Fibroblast of skin of right biceps (primary cell): ENCODE data around the gene MCMBP.
"Not testable (repeated sequence)": the region's sequence is repeated elsewhere in the genome, so short reads cannot be mapped to it uniquely, and the experiment has no call there.

Source experiments
- DNase-seq: peaks from one replicate; pipeline ENCODE4 v3.0.0-alpha.2; 2013

MCMBP gene

DNA sequence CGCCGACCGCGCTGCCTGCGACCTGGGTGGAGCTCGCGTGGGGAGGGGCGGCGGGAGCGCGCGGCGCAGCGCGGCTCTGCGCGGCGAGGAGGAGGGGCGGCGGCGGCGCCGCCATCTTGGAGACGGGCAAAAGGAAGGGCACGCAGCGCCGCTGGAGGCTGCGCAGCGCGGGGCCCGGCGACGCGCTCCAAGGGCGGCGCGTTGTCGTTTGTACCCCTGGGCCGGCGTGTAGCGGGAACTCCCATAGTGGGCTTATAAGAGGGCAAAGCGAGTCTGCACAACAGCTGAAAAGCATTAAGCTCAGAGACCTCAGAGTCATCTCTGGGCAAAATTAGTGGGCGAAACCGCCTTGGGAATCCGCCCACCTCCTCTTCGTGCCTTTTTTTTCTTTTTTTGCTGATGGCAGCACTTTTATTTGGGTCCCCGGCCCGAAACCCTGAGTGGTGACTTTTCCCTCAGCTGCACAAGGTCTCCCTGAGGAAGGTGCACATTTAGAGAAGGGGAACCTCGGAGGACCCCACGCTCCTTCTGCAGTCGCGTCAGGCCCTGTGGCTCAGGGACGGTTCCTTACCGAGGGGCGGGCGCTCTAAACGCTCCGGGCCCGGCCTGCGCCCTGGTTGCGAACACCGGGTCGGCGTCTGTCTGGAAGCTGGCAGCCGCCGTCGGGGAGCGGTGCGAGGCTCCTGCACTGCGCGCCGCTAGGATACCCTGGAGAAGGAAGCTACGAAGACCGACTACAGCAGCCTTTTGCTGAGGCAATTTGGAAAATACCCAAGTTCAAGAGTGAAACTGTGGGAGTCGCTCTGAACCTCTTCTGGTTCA, 428 bp upstream of the MCMBP start:
- DNase-seq = peak; percentile 90

DNA sequence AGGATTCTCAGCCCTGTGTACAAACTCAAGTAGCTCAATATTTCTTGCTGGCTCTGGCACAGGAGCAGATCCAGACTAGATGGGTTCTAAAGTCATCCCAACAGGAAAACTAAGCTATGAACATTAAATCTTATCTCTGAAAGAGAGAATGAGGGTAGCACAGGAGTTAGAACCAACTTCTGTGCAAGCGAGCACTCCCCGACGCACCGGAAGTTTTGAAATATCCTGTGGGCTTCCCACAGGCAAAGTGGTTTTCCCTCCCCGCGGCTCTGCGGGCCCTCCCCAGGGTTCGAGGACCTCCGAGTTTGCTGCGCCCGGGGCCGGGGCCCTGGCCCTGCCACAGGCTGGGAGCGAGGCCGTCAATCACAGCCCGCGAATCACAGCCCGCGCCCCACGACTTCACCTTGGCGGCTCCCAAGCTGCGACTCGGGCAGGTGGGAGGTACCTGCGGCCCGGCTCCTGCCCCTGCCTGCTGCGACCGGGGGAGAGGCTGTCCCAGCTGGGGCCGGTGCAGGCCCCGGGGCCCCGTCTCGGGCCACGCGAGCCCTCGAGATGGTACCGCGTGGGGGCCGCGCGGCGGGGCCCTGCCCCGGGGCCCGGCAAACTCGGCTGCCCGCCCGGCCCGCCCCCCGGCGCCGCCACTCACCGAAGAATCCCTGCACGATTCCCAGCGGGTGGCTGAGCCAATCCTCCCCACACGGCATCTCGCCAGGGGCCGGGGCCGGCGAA, 598 bp downstream of the MCMBP start:
- DNase-seq = peak; percentile 26

DNA sequence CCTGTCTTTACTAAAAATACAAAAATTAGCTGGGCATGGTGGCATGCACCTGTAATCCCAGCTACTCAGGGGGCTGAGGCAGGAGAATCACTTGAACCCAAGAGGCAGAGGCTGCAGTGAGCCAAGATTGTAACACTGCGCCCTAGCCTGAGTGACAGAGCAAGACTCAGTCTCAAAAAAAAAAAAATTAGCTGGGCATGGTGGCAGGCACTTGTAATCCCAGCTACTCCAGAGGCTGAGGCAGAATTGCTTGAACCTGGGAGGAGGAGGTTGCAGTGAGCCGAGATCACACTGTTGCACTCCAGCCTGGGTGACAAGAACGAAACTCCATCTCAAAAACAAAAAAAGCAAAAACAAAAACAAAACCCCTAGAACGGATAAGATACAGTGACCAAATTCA, 3.2 kb downstream of the MCMBP start:
- DNase-seq = not testable (repeated sequence)

DNA sequence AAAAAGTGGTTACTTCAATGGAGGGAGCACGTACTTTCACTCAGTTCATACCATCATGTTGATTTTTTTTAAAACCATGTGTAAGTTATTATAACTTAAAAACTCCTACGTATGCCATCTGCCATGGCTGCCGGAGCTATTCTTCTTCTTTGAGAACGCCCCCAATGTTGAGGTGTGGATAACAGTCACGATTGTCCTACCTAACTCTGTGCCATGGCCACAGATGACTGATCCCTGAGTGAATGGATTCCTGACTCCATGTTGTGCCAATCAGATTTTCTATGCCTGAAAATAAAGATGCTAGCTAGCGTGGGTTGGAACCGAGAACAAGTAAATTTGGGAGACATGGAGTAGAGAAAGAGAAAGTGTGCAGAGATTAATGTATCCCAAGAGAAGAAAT, 5.3 kb downstream of the MCMBP start:
- no peak for DNase-seq

DNA sequence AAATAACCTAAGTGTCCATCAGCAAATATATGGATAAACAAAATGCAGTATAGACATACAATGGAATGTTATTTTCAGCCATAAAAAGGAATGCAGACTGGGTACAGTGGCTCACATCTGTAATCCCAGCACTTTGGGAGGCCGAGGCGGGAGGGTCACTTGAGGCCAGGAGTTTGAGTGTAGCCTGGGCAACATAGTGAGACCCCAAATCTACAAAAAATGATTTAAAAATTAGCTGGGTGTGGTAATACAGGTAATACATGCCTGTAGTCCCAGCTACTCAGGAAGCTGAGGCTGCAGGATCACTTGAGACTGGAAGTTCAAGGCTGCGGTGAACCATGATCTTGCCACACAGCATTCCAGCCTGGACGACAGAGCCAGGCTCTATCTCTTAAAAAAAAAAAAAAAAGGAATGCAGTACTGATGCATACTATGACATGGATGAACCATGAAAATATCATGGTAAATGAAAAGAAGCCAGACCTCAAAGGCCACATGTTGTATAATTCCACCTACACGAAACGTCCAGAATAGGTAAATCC, 6.9 kb downstream of the MCMBP start:
- DNase-seq = no peak

DNA sequence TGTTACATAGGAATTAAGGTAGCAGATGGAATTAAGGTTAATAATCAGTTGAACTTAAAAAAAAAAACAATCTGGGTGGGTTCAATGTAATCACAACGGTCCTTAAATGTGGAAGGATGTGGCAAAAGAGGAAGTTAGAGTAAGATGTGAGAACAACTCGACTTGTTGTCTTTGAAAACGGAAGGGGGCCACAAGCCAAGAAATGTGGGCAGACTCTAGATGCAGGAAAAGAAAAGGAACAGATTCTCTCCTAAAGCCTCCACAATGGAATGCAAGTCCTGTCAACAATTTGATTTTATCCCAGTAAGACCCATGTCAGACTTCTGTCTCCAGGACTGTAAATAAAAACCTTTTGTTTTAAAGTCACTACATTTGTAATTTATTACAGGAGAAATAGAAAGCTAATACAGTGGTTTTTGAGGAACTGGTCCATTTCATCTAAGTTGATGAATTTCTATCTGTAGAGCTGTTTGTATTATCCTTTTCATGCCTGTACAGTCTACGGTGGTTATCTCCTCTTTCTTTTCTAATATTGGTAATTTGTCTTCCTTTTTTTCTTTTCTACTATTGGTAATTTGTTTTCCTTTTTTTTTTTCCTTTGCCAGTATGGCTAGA, 8.6 kb downstream of the MCMBP start:
- DNase-seq = no peak

GRCh38 chr10:119862524-119862923, 10.1 kb downstream of the MCMBP start:
- DNase-seq = no peak

DNA sequence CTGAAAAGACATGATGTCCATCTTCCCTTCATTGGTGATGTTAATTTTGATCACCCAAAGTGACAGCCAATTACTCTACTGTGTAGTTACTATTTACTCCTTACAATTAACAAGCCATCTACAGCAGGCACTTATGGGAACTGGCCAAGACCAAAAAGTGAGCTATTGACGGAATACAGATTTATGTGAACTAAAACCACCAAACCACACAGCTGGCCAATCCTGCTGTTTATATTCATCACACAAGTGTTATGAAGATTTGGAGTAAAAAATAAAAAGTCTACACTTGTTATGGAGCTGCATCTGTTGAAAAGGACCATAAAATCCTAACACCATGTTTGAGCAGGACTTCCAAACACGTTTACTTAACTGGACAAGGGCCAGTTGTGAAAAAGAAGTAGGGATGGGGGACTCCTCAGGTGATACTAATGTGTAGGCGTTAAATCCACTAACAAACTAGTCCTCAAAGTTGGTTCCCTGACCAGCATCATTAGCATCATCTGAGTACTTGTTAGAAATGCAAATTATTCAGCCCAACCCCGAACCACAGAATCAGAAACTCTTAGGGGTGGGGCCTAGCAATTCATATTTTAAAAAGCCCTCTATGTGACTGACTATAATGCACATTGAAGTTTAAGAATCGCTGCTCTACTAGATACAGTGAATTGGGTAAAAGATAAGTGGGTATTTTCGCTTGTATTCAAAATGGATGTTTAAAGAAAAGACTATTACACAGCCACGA, 11.6 kb downstream of the MCMBP start:
- DNase-seq = no peak

DNA sequence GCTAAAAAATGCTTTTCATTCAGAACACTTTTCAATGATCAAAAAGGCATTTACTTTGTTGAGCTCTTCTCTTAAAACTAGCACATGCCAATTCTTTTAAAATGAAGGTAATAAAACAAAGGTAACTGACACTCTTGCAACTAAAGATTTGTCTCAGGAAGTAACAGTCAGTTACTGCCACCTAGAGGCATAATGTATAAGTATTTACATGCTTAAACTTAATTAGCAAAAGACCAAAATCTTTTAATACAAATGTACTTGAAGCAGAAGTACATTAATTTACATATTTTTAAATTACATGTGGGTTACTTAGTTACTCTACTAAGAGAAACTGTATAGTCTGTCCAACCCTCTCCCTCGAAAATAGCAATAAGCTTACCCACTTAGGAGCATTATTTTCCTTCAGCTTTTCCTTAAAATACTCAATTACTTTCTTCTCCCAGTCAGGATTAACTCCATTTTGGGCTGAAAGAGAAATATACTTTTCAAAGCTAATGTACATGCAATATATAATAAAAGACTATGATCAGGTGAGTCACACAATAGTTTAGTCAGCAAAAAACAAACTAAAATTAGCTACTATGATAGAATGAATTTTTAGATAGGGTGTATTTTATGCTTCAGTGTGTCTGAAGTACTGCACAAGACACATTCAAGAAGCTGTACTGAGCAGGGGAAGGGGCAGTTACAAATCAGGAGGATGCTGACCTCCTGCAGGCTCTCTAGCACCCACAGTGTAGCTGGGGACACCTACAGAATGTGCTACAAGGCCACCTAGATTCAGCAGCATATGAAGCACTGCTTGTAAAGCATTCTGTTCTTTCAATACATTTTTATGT, 13.0 kb downstream of the MCMBP start:
- DNase-seq = peak; percentile 45

DNA sequence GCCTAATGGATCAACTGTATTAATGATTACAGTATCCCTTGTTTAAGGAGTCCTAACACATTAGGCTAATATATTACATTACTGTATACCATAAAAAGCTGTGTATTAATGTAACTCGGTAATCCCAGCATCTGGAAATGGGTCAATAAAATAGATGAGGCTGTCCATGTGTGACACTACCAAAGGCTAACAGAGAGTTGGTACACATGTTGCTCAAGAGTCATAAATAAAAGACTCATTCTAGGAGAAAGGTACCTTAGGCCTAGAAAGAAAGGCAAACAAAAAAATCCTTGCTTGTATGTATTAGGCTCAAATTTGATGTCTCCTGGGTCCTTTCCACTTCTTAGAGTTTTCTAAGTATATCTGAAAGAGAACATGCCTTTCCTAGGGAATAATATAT, 14.6 kb downstream of the MCMBP start:
- DNase-seq = no peak

- DNase-seq = no peak
Observed at GRCh38 chr10:119853574-119853973, 19.1 kb downstream of the MCMBP start.

GRCh38 chr10:119852822-119853221, 19.8 kb downstream of the MCMBP start:
- DNase-seq = no peak

- no peak for DNase-seq
Observed at GRCh38 chr10:119852277-119852676, 20.4 kb downstream of the MCMBP start.

DNA sequence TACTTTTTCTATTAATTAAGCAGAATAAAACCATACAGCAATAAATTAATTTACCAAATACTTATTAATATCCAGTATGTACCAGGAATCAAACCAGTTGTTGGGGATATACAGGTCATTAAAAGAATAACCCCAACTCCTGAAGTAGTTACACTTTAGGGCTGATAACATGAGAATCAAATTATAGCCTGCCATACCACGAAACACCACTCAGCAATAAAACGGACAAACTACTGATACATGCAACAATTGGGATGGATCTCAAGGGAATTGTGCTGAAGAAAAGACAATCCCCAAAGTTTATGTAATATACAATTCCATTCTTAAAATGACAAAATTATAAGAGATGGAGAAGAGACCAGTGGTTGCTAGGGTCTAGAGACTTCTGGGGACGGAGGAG, 22.7 kb downstream of the MCMBP start:
- peak; percentile 26 for DNase-seq

DNA sequence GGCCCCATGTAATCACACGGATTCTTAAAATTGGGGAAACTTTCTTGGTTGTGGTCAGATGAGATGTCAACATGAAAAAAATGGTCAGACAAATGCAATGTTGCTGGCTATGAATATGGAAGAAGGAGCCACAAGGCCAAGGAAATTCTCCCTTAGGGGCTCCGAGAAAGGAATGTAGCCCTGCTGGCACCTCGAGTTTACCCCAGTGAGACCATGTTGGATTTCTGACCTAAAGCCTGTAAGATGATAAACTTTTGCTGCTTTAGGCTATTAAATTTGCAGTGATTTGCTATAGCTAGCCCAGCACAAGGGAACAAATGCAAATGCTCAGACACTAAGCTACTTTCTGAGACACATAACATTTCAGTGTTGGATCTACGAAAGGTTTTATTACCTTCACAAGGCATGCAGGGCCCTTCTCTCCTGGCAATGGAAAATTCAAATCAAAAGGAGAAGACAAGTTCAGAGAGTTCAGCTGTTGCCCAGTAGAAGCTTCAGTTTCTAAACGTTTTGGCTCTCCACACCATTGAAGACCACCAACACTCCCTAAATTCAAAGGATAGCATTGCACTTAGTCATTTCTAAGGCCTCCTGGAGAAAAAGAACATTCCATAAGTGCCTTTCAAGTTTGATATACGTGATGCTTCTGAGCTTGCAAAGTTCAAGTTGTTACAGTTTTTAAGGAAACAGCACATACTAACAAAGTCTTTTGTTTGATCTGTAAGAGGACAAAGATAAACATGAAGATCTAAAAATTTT, 23.4 kb downstream of the MCMBP start:
- peak; percentile 87 for DNase-seq

- DNase-seq = no peak
Observed at GRCh38 chr10:119845656-119846055, 27.0 kb downstream of the MCMBP start.

DNA sequence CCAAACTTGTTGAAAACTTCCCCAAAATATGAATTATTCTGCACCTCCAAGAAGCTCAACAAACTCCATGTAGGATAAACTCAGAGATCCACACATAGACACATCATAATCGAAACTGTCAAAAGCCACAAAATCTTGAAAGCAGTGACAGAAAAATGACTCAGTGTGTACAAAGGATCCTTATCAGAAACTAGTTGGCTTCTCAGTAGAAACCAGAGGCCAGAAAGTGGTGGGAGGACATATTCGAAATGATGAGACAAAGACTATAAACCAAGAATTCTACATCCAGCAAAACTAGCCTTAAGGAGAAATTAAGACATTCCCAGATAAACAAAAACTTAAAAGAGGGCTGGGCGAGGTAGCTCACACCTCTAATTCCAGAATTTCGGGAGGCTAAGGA, 38.5 kb downstream of the MCMBP start:
- DNase-seq = no peak

DNA sequence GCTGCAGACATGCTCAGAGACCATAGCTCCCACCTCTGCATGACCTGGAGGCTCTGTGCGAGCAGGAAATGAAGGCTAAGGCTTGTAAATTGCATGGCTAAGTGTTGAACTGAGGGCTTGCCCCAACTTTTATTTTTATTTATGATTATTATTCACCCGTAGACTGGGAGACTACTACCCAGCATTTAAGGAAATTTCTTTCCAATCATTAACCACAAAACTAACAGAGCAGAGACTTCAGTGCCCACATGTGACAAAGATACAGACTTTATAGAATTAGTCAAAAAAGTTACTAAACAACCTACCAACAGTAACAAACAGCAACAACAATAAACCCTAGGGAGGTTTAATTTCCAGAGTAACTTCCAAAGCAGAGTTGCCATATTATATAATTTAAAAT, 39.7 kb downstream of the MCMBP start:
- DNase-seq = no peak

DNA sequence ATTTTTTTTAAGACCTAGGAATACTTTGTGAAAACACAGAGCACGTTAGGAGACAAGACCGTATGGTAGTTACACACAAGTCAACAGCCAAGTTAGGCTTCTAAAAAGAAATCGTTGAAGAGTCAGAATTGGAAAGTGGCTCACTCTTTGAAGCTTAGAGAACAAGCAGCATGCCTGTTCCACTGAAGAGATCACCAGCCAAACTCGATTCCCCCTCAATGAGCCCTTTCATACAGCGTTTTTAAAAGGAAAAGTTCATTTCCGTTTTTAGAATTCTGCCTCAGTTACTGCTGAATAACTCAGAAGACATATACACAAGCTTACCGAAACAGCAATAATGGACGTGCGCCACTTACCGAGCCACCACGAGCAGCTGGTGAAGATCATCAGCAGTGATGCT, 41.0 kb downstream of the MCMBP start:
- DNase-seq = no peak

DNA sequence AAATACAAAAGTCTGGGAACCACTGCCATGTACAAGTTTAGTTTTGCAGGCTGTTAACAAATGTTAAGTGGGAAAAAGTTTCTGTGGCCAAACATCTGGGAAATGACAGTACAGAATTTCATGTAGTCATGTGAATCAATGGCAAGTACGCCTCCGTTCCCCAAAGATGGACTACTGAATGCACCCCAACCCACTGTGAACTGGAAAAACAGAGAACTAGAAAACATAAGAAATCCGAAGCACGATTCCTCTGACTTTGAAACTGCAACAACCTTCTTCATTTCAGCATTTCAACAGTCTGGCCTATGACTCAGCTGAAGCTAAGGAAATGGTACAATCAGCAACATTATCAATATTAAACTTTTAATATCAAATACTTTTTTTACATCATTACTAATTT, 41.8 kb downstream of the MCMBP start:
- no peak for DNase-seq

- no peak for DNase-seq
Observed at GRCh38 chr10:119829429-119829828, 43.2 kb downstream of the MCMBP start.
